ENCODE results near the gene EMD. TPM values are rescaled to one million over a fixed set of nuclear protein-coding genes. Genes with fewer than 3 reads are reported as not detected.

EMD gene
- total and polyA plus RNA-seq, 2 of the 13 experiments (the other 11 are each of a cell fraction or from before 2014, with no cell fraction given): 14.5 to 14.9 TPM

DNA sequence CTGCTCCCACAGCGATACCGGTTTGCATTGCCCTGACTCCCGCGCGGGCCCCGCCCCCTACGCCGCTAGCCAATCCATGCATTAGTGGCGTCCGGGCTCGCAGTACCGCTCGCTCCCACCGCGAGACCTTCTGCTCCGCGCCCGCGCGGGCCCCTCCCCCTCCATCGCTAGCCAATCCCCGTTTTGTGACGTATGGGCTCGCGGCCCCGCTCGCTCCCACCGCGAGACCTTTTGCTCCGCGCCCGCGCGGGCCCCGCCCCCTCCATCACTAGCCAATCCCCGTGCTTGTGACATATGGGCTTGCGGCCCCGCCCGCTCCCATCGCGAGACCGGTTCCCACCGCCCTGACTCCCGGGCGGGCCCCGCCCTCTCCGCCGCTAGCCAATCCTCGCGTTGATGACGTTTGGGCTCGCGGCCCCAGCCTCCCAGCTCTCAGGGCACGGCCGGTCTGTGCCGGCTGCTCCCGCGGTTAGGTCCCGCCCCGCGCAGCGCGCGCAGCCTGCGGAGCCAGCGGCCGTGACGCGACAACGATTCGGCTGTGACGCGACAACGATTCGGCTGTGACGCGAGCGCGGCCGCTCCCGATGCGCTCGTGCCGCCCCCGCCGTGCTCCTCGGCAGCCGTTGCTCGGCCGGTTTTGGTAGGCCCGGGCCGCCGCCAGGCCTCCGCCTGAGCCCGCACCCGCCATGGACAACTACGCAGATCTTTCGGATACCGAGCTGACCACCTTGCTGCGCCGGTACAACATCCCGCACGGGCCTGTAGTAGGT lies at the start of gene EMD (continued):
- TF ChIP-seq ZXDC (CRISPR knock-in tag; IDR thresholded peaks at IDR 0.05): 0 out of 2 replicates have a peak, but pooled peaks have one; percentile 21
- TF ChIP-seq GFI1 (CRISPR knock-in tag; IDR thresholded peaks at IDR 0.05; ENCODE audit: borderline replicate concordance): no peak
- TF ChIP-seq, protein P1, sequence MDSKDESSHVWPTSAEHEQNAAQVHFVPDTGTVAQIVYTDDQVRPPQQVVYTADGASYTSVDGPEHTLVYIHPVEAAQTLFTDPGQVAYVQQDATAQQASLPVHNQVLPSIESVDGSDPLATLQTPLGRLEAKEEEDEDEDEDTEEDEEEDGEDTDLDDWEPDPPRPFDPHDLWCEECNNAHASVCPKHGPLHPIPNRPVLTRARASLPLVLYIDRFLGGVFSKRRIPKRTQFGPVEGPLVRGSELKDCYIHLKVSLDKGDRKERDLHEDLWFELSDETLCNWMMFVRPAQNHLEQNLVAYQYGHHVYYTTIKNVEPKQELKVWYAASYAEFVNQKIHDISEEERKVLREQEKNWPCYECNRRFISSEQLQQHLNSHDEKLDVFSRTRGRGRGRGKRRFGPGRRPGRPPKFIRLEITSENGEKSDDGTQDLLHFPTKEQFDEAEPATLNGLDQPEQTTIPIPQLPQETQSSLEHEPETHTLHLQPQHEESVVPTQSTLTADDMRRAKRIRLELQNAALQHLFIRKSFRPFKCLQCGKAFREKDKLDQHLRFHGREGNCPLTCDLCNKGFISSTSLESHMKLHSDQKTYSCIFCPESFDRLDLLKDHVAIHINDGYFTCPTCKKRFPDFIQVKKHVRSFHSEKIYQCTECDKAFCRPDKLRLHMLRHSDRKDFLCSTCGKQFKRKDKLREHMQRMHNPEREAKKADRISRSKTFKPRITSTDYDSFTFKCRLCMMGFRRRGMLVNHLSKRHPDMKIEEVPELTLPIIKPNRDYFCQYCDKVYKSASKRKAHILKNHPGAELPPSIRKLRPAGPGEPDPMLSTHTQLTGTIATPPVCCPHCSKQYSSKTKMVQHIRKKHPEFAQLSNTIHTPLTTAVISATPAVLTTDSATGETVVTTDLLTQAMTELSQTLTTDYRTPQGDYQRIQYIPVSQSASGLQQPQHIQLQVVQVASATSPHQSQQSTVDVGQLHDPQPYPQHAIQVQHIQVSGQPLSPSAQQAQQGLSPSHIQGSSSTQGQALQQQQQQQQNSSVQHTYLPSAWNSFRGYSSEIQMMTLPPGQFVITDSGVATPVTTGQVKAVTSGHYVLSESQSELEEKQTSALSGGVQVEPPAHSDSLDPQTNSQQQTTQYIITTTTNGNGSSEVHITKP (CRISPR knock-in tag; IDR thresholded peaks at IDR 0.05; ENCODE audit: low read depth): no peak
- peak; percentile 52; the same call in 1 of the 2 replicates for TF ChIP-seq DRAP1 (CRISPR knock-in tag; IDR thresholded peaks at IDR 0.05)
- TF ChIP-seq ZNF501 (CRISPR knock-in tag; IDR thresholded peaks at IDR 0.05): no peak
- TF ChIP-seq RFX5 (IDR thresholded peaks at IDR 0.05; ENCODE audit: low read depth, low read length): no peak
- no peak for TF ChIP-seq PAWR (CRISPR knock-in tag; IDR thresholded peaks at IDR 0.05; ENCODE audit: borderline replicate concordance)
- 0 out of 2 replicates have a peak, but pooled peaks have one; percentile 41 for TF ChIP-seq RFXAP (CRISPR knock-in tag; IDR thresholded peaks at IDR 0.05; ENCODE audit: borderline replicate concordance)
- TF ChIP-seq, protein P2, sequence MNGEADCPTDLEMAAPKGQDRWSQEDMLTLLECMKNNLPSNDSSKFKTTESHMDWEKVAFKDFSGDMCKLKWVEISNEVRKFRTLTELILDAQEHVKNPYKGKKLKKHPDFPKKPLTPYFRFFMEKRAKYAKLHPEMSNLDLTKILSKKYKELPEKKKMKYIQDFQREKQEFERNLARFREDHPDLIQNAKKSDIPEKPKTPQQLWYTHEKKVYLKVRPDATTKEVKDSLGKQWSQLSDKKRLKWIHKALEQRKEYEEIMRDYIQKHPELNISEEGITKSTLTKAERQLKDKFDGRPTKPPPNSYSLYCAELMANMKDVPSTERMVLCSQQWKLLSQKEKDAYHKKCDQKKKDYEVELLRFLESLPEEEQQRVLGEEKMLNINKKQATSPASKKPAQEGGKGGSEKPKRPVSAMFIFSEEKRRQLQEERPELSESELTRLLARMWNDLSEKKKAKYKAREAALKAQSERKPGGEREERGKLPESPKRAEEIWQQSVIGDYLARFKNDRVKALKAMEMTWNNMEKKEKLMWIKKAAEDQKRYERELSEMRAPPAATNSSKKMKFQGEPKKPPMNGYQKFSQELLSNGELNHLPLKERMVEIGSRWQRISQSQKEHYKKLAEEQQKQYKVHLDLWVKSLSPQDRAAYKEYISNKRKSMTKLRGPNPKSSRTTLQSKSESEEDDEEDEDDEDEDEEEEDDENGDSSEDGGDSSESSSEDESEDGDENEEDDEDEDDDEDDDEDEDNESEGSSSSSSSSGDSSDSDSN (CRISPR knock-in tag; IDR thresholded peaks at IDR 0.05): peak; percentile 39; the same call in 1 of the 2 replicates
- peak; percentile 3; the same call in 1 of the 3 replicates for TF ChIP-seq MXI1 (IDR thresholded peaks at IDR 0.05; ENCODE audit: borderline replicate concordance, low read depth, low read length)
- no peak for TF ChIP-seq TP53 (CRISPR knock-in tag; conservative IDR thresholded peaks at IDR 0.05)
- TF ChIP-seq ARID2 (CRISPR knock-in tag; IDR thresholded peaks at IDR 0.05; ENCODE audit: borderline replicate concordance): no peak
- no peak for TF ChIP-seq KDM5A (IDR thresholded peaks at IDR 0.05; ENCODE audit: borderline replicate concordance, low read length)
- peak; percentile 15; the same call in 1 of the 2 replicates for TF ChIP-seq HCFC1 (IDR thresholded peaks at IDR 0.05; ENCODE audit: low read depth, low read length)
- no peak for TF ChIP-seq TERF1 (CRISPR knock-in tag; IDR thresholded peaks at IDR 0.05)
- TF ChIP-seq DR1 (CRISPR knock-in tag; IDR thresholded peaks at IDR 0.05): peak; percentile 54; the same call in 1 of the 2 replicates
- TF ChIP-seq U2AF1 (optimal IDR thresholded peaks at IDR 0.05; ENCODE audit: low read depth, low read length): no peak
- TF ChIP-seq PCBP1 (IDR thresholded peaks at IDR 0.05; ENCODE audit: borderline replicate concordance, low read depth, low read length): no peak
